BE2C (cell line): ENCODE results near the gene ZNF177.
A peak's percentile ranks its signal among the peaks of the same experiment; 100 is the strongest.

ENCODE experiments used
- DNase-seq: peaks from one replicate; pipeline ENCODE4 v3.0.0-alpha.2; 2020
- H3K27me3 ChIP-seq: fragments of 250-450 bp; sonication (Bioruptor Pico); 2 replicates; pipeline ENCODE4 v1.5.1; 2020; ENCODE audit warnings: mild to moderate bottlenecking
- H3K36me3 ChIP-seq: fragments of 250-450 bp; sonication (Bioruptor Pico); 2 replicates; pipeline ENCODE4 v1.5.1; 2020; ENCODE audit warnings: mild to moderate bottlenecking
- H3K4me1 ChIP-seq: fragments of 250-450 bp; sonication (Bioruptor Pico); 2 replicates; pipeline ENCODE4 v1.5.1; 2020
- H3K4me3 ChIP-seq: 2 replicates; pipeline ENCODE4 v1.5.1; 2011; ENCODE audit warnings: low read depth, low read length
- H3K9me3 ChIP-seq: fragments of 250-450 bp; sonication (Bioruptor Pico); 2 replicates; pipeline ENCODE4 v1.5.1; 2020
- CTCF ChIP-seq: IDR thresholded peaks from 2 replicates; pipeline ENCODE4 v1.5.1; 2012; ENCODE audit warnings: mild to moderate bottlenecking, low read depth, low read length

The ZNF177 gene

GRCh38 chr19:9407827-9408226 is 45.0 kb downstream of the ZNF177 start:
- Histone ChIP-seq H3K27me3 (no peaks in the 10 kb centered on the region), H3K9me3 (0 out of 2 replicates have a peak, but pooled peaks cover 2% of the 10 kb centered on the region), H3K4me3 (no peak overlapping the region), H3K36me3 (peaks cover 8% of the 10 kb centered on the region), H3K4me1 (no peaks in the 10 kb centered on the region)
- no peak for DNase-seq
- no peak for TF ChIP-seq CTCF

GRCh38 chr19:9413240-9413954 is 50.6 kb downstream of the ZNF177 start:
- no peaks in the 10 kb centered on the region for H3K4me1 ChIP-seq
- no peak for TF ChIP-seq CTCF
- peaks cover 55% of the 10 kb centered on the region for H3K36me3 ChIP-seq
- peaks cover 9% of the 10 kb centered on the region for H3K9me3 ChIP-seq
- H3K27me3 ChIP-seq: no peaks in the 10 kb centered on the region
- DNase-seq: no peak
- no peak overlapping the region for H3K4me3 ChIP-seq

- H3K36me3 ChIP-seq: peaks cover 21% of the 10 kb centered on the region
- H3K27me3 ChIP-seq: no peaks in the 10 kb centered on the region
- no peak for DNase-seq
- no peaks in the 10 kb centered on the region for H3K4me1 ChIP-seq
- H3K9me3 ChIP-seq: no peaks in the 10 kb centered on the region
- H3K4me3 ChIP-seq: no peak overlapping the region
- no peak for TF ChIP-seq CTCF
Observed at GRCh38 chr19:9427941-9428340, 65.1 kb downstream of the ZNF177 start.

- H3K36me3 ChIP-seq: peaks cover 25% of the 10 kb centered on the region
- no peak for DNase-seq
- no peak for TF ChIP-seq CTCF
- no peaks in the 10 kb centered on the region for H3K27me3 ChIP-seq
- H3K4me1 ChIP-seq: no peaks in the 10 kb centered on the region
- H3K9me3 ChIP-seq: no peaks in the 10 kb centered on the region
- H3K4me3 ChIP-seq: no peak overlapping the region
Observed at GRCh38 chr19:9430444-9430843, 67.6 kb downstream of the ZNF177 start.

GRCh38 chr19:9431475-9431874 is 68.7 kb downstream of the ZNF177 start:
- Histone ChIP-seq H3K27me3 (no peaks in the 10 kb centered on the region), H3K36me3 (peaks cover 22% of the 10 kb centered on the region), H3K4me1 (no peaks in the 10 kb centered on the region), H3K4me3 (no peak overlapping the region), H3K9me3 (no peaks in the 10 kb centered on the region)
- TF ChIP-seq CTCF: peak; percentile 68
- DNase-seq: peak; percentile 55
